CD1c-positive myeloid dendritic cell (primary cell): ENCODE measurements around the gene PLCL2.
A peak's percentile ranks its signal among the peaks of the same experiment; 100 is the strongest.

ENCODE experiments used
- DNase-seq: peaks from one replicate; pipeline ENCODE4 v3.0.0-alpha.2; 2016; ENCODE audit errors: extremely low spot score

Gene PLCL2

GRCh38 chr3:16890597-16891333 is 6.0 kb downstream of the PLCL2 start:
- no peak for DNase-seq

- no peak for DNase-seq
Measured at GRCh38 chr3:16893618-16894200, 9.0 kb downstream of the PLCL2 start.

GRCh38 chr3:16896094-16896627 is 11.4 kb downstream of the PLCL2 start:
- DNase-seq = no peak

- no peak for DNase-seq
Measured at GRCh38 chr3:16896820-16897219, 12.1 kb downstream of the PLCL2 start.

- DNase-seq = no peak
Measured at GRCh38 chr3:16897254-16897926, 12.6 kb downstream of the PLCL2 start.

- DNase-seq = no peak
Measured at GRCh38 chr3:16898595-16899395, 14.0 kb downstream of the PLCL2 start.

GRCh38 chr3:16899919-16900318 is 15.2 kb downstream of the PLCL2 start:
- DNase-seq = no peak

GRCh38 chr3:16900779-16901440 is 16.2 kb downstream of the PLCL2 start:
- DNase-seq = no peak

- no peak for DNase-seq
Measured at GRCh38 chr3:16904423-16905417, 20.0 kb downstream of the PLCL2 start.

GRCh38 chr3:16905704-16906103 is 20.9 kb downstream of the PLCL2 start:
- DNase-seq = no peak

GRCh38 chr3:16906682-16907081 is 21.9 kb downstream of the PLCL2 start:
- DNase-seq = no peak

- no peak for DNase-seq
Measured at GRCh38 chr3:16907243-16907642, 22.5 kb downstream of the PLCL2 start.

GRCh38 chr3:16908016-16908807 is 23.5 kb downstream of the PLCL2 start:
- DNase-seq = no peak

GRCh38 chr3:16908896-16909295 is 24.1 kb downstream of the PLCL2 start:
- no peak for DNase-seq

- DNase-seq = no peak
Measured at GRCh38 chr3:16909802-16910201, 25.0 kb downstream of the PLCL2 start.

GRCh38 chr3:16910207-16910606 is 25.5 kb downstream of the PLCL2 start:
- no peak for DNase-seq

GRCh38 chr3:16911916-16912315 is 27.2 kb downstream of the PLCL2 start:
- no peak for DNase-seq

- peak; percentile 34 for DNase-seq
Measured at GRCh38 chr3:16912400-16913263, 27.9 kb downstream of the PLCL2 start.

GRCh38 chr3:16913264-16913580 is 28.5 kb downstream of the PLCL2 start:
- DNase-seq = no peak
